H9 (cell line): ENCODE measurements around the gene CNTN3. TPM values are rescaled to one million over a fixed set of nuclear protein-coding genes. Genes with fewer than 3 reads are reported as not detected.

Experiments
- DNase-seq: peaks from one replicate; pipeline ENCODE4 v3.0.0-alpha.2; 2017
- H2AFZ ChIP-seq: one replicate; pipeline ENCODE4 v1.6.1; 2013; ENCODE audit warnings: mild to moderate bottlenecking, low read length, control low read depth, moderate library complexity
- H2AK5ac ChIP-seq: 2 replicates; pipeline ENCODE4 v1.6.1; 2013; ENCODE audit warnings: low read length, control low read depth, mixed read lengths; ENCODE audit not compliant: insufficient read length
- H2BK120ac ChIP-seq: one replicate; pipeline ENCODE4 v1.6.1; 2013; ENCODE audit warnings: low read depth, mild to moderate bottlenecking, low read length, control low read depth, inconsistent platforms; ENCODE audit not compliant: poor library complexity, severe bottlenecking
- H2BK12ac ChIP-seq: 2 replicates; pipeline ENCODE4 v1.6.1; 2013; ENCODE audit warnings: low read length, control low read depth, mixed read lengths, low read depth; ENCODE audit not compliant: insufficient read length
- H2BK15ac ChIP-seq: 2 replicates; pipeline ENCODE4 v1.6.1; 2013; ENCODE audit warnings: low read depth, low read length, control low read depth
- H2BK20ac ChIP-seq: one replicate; pipeline ENCODE4 v1.6.1; 2013; ENCODE audit warnings: low read depth, mild to moderate bottlenecking, low read length, control low read depth, inconsistent platforms; ENCODE audit not compliant: poor library complexity, severe bottlenecking
- H2BK5ac ChIP-seq: 2 replicates; pipeline ENCODE4 v1.6.1; 2013; ENCODE audit warnings: low read length, control low read depth, mixed read lengths; ENCODE audit not compliant: insufficient read length
- H3K14ac ChIP-seq: 2 replicates; pipeline ENCODE4 v1.6.1; 2013; ENCODE audit warnings: low read length, control low read depth; ENCODE audit not compliant: insufficient read depth
- H3K18ac ChIP-seq: 2 replicates; pipeline ENCODE4 v1.6.1; 2013; ENCODE audit warnings: low read depth, mild to moderate bottlenecking, mixed read lengths, low read length, control low read depth; ENCODE audit not compliant: insufficient read length
- H3K23ac ChIP-seq: 2 replicates; pipeline ENCODE4 v1.6.1; 2013; ENCODE audit warnings: low read length, control low read depth, mixed read lengths, low read depth; ENCODE audit not compliant: insufficient read length
- H3K23me2 ChIP-seq: 2 replicates; pipeline ENCODE4 v1.6.1; 2013; ENCODE audit warnings: low read depth, mild to moderate bottlenecking, mixed read lengths, low read length, control low read depth; ENCODE audit not compliant: insufficient read length, poor library complexity, severe bottlenecking
- H3K27ac ChIP-seq: 2 replicates; pipeline ENCODE4 v1.5.1; 2013; ENCODE audit warnings: low read length, control low read depth, mixed read lengths, low read depth; ENCODE audit not compliant: insufficient read length
- H3K27me3 ChIP-seq: 2 replicates; pipeline ENCODE4 v1.6.1; 2013; ENCODE audit warnings: low read length, control low read depth, inconsistent platforms; ENCODE audit not compliant: insufficient read depth
- H3K4ac ChIP-seq: 2 replicates; pipeline ENCODE4 v1.6.1; 2013; ENCODE audit warnings: low read depth, mild to moderate bottlenecking, control low read depth, inconsistent platforms, low read length, moderate library complexity
- H3K4me1 ChIP-seq: 2 replicates; pipeline ENCODE4 v1.6.1; 2013; ENCODE audit warnings: low read length, control low read depth, inconsistent platforms; ENCODE audit not compliant: insufficient read depth
- H3K4me2 ChIP-seq: 2 replicates; pipeline ENCODE4 v1.6.1; 2013; ENCODE audit warnings: low read length, control low read depth, mixed read lengths; ENCODE audit not compliant: insufficient read length, insufficient read depth
- H3K56ac ChIP-seq: 2 replicates; pipeline ENCODE4 v1.6.1; 2013; ENCODE audit warnings: low read depth, mild to moderate bottlenecking, mixed read lengths, low read length, control low read depth; ENCODE audit not compliant: insufficient read length
- H3K79me1 ChIP-seq: 2 replicates; pipeline ENCODE4 v1.6.1; 2013; ENCODE audit warnings: low read depth, mild to moderate bottlenecking, moderate library complexity, low read length, control low read depth, inconsistent platforms; ENCODE audit not compliant: insufficient read depth, poor library complexity, severe bottlenecking
- H3K79me2 ChIP-seq: 2 replicates; pipeline ENCODE4 v1.6.1; 2013; ENCODE audit warnings: low read length, control low read depth, inconsistent platforms; ENCODE audit not compliant: insufficient read depth
- H3K9ac ChIP-seq: 2 replicates; pipeline ENCODE4 v1.6.1; 2013; ENCODE audit warnings: low read length, control low read depth, mixed read lengths; ENCODE audit not compliant: insufficient read length; ENCODE audit errors: extremely low read depth
- H3K9me3 ChIP-seq: one replicate; pipeline ENCODE4 v1.6.1; 2013; ENCODE audit warnings: low read depth, low read length, inconsistent platforms; ENCODE audit not compliant: control insufficient read depth
- H3T11ph ChIP-seq: one replicate; pipeline ENCODE4 v1.6.1; 2013; ENCODE audit warnings: mild to moderate bottlenecking, low read length, control low read depth, inconsistent platforms
- H4K20me1 ChIP-seq: one replicate; pipeline ENCODE4 v1.6.1; 2013; ENCODE audit not compliant: control insufficient read depth, insufficient read length, insufficient read depth
- H4K5ac ChIP-seq: 2 replicates; pipeline ENCODE4 v1.6.1; 2013; ENCODE audit warnings: low read depth, mild to moderate bottlenecking, mixed read lengths, low read length, control low read depth; ENCODE audit not compliant: insufficient read length
- H4K8ac ChIP-seq: replicated peaks from 2 replicates; pipeline ENCODE4 v1.6.1; 2013; ENCODE audit warnings: low read length, control low read depth, mixed read lengths, low read depth; ENCODE audit not compliant: insufficient read length
- H4K91ac ChIP-seq: 2 replicates; pipeline ENCODE4 v1.6.1; 2013; ENCODE audit warnings: low read depth, mild to moderate bottlenecking, moderate library complexity, mixed read lengths, low read length, control low read depth; ENCODE audit not compliant: insufficient read length
- H3K27ac Mint-ChIP-seq, 3 experiments: 2 replicates in 2 of 3; 3 replicates in 1 of 3; pipeline ENCODE4 v1.8.0; 2020 to 2021; ENCODE audit warnings: mixed read lengths in 3 of 3, mild to moderate bottlenecking in 1 of 3, moderate library complexity in 1 of 3
- H3K27me3 Mint-ChIP-seq: 2 replicates; pipeline ENCODE4 v1.8.0; 2021; ENCODE audit warnings: low read depth, mild to moderate bottlenecking, moderate library complexity, mixed read lengths
- H3K36me3 Mint-ChIP-seq, 3 experiments: 2 replicates in 2 of 3; 3 replicates in 1 of 3; pipeline ENCODE4 v1.8.0; 2020 to 2021; ENCODE audit warnings: low read depth in 3 of 3, mixed read lengths in 3 of 3; ENCODE audit not compliant: insufficient read depth in 1 of 3
- H3K4me1 Mint-ChIP-seq, 2 experiments: 2 replicates each; pipeline ENCODE4 v1.8.0; 2020; ENCODE audit warnings: mixed read lengths in 2 of 2
- H3K4me3 Mint-ChIP-seq, 2 experiments: 2 replicates in 1 of 2; 3 replicates in 1 of 2; pipeline ENCODE4 v1.8.0; 2020 to 2021; ENCODE audit warnings: mild to moderate bottlenecking in 2 of 2, mixed read lengths in 2 of 2, moderate library complexity in 1 of 2
- H3K9me3 Mint-ChIP-seq, 2 experiments: 2 replicates in 1 of 2; 3 replicates in 1 of 2; pipeline ENCODE4 v1.8.0; 2020; ENCODE audit warnings: mild to moderate bottlenecking in 2 of 2, mixed read lengths in 2 of 2, moderate library complexity in 1 of 2
- WGBS: extraction: QIAGEN DNeasy Blood & Tissue Kit; methylation state at CpG from one replicate; pipeline ENCODE4 v1.1.7; 2013; ENCODE audit warnings: missing lambda C conversion rate, low lambda C conversion rate, mixed read lengths; ENCODE audit not compliant: insufficient read length; ENCODE audit errors: extremely low coverage; 5-methylcytosine and 5-hydroxymethylcytosine counted together
- total RNA-seq: library from RNA; stranded (reverse); gene quantifications from 2 replicates; pipeline ENCODE4 v1.2.1, GENCODE V29; 2021
- TF ChIP-seq, protein P1 (sequence below): fragments of 200-600 bp; sonication (generic); conservative IDR thresholded peaks from 3 replicates; pipeline ENCODE4 v1.8.0; 2021; ENCODE audit warnings: antibody characterized with exemption, mild to moderate bottlenecking

CNTN3 gene
- total RNA-seq, 1 experiment from 2014 or later, result not detected

DNA sequence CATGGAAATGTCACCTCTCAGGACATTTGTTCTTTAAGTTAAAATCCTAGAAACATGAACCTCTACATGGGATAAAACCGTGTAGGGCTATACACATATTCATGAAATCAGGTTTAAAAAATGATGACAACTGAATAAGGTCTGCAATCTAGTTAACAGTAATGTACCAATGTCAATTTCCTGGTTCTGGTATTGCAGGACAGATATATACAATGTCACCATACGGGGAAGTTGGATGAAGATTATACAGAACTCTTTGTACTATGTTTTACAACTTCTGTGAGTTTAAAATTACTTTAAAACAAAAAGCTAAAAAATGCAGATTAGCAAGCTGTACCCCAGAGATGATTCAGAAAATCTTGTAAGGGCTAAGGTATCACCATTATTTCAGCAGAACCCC lies 6.7 kb downstream of the CNTN3 start:
- TF ChIP-seq, protein P1, sequence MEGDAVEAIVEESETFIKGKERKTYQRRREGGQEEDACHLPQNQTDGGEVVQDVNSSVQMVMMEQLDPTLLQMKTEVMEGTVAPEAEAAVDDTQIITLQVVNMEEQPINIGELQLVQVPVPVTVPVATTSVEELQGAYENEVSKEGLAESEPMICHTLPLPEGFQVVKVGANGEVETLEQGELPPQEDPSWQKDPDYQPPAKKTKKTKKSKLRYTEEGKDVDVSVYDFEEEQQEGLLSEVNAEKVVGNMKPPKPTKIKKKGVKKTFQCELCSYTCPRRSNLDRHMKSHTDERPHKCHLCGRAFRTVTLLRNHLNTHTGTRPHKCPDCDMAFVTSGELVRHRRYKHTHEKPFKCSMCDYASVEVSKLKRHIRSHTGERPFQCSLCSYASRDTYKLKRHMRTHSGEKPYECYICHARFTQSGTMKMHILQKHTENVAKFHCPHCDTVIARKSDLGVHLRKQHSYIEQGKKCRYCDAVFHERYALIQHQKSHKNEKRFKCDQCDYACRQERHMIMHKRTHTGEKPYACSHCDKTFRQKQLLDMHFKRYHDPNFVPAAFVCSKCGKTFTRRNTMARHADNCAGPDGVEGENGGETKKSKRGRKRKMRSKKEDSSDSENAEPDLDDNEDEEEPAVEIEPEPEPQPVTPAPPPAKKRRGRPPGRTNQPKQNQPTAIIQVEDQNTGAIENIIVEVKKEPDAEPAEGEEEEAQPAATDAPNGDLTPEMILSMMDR, result no peak
- Histone ChIP-seq H4K91ac (no peak overlapping the region), H3K27ac (no peak overlapping the region), H2BK120ac (no peak overlapping the region), H3K9me3 (no peaks in the 10 kb centered on the region), H4K8ac (no peak overlapping the region), H3K79me1 (no peaks in the 10 kb centered on the region), H2BK15ac (no peak overlapping the region), H3K79me2 (no peaks in the 10 kb centered on the region), H2BK20ac (no peak overlapping the region), H3K27me3 (no peaks in the 10 kb centered on the region; the same call in 1 of the 2 replicates), H3T11ph (no peak overlapping the region), H2AK5ac (no peak overlapping the region), H3K56ac (no peak overlapping the region), H2BK12ac (no peak overlapping the region), H4K20me1 (no peaks in the 10 kb centered on the region), H3K18ac (no peak overlapping the region), H2BK5ac (no peak overlapping the region), H3K9ac (no peak overlapping the region), H3K4me1 (no peaks in the 10 kb centered on the region), H4K5ac (no peak overlapping the region), H2AFZ (no peak overlapping the region), H3K4me2 (no peak overlapping the region), H3K14ac (no peak overlapping the region), H3K23me2 (no peaks in the 10 kb centered on the region), H3K4ac (no peak overlapping the region), H3K23ac (no peak overlapping the region)
- no peak overlapping the region for H3K4me3 Mint-ChIP-seq
- no peaks in the 10 kb centered on the region for H3K4me1 Mint-ChIP-seq
- WGBS, result no CpG with 5 or more reads among the region's 2 CpGs
- no peak for DNase-seq
- no peaks in the 10 kb centered on the region for H3K36me3 Mint-ChIP-seq
- peaks cover 38% of the 10 kb centered on the region for H3K27me3 Mint-ChIP-seq
- H3K27ac Mint-ChIP-seq, result no peak overlapping the region
- H3K9me3 Mint-ChIP-seq, result no peaks in the 10 kb centered on the region
